Mucosa of rectum (tissue), 2 donors: ENCODE results near the gene RAB42.
"Not testable (repeated sequence)": the region's sequence is repeated elsewhere in the genome, so short reads cannot be mapped to it uniquely, and the experiment has no call there.

ENCODE experiments used
- H3K27ac ChIP-seq, 2 donors: one replicate each; pipeline ENCODE4 v1.7.0; 2013; ENCODE audit warnings: inconsistent platforms in 2 of 2, low read depth in 2 of 2, low read length in 2 of 2
- H3K27me3 ChIP-seq, 2 donors: one replicate each; pipeline ENCODE4 v1.7.0; 2013; ENCODE audit warnings: low read length in 2 of 2; ENCODE audit not compliant: control insufficient read depth in 2 of 2, insufficient read depth in 2 of 2
- H3K36me3 ChIP-seq, 2 donors: one replicate each; pipeline ENCODE4 v1.7.0; 2013; ENCODE audit warnings: low read length in 2 of 2; ENCODE audit not compliant: control insufficient read depth in 2 of 2, insufficient read depth in 2 of 2
- H3K4me1 ChIP-seq, 2 donors: one replicate each; pipeline ENCODE4 v1.7.0; 2013; ENCODE audit warnings: low read length in 2 of 2, mild to moderate bottlenecking in 1 of 2; ENCODE audit not compliant: control insufficient read depth in 2 of 2, insufficient read depth in 2 of 2
- H3K4me3 ChIP-seq, 2 donors: one replicate each; pipeline ENCODE4 v1.7.0; 2013; ENCODE audit warnings: low read length in 2 of 2
- H3K9ac ChIP-seq, 2 donors: one replicate each; pipeline ENCODE4 v1.7.0; 2013; ENCODE audit warnings: low read length in 2 of 2, low read depth in 1 of 2, mild to moderate bottlenecking in 1 of 2
- H3K9me3 ChIP-seq, 2 donors: one replicate each; pipeline ENCODE4 v1.7.0; 2013; ENCODE audit warnings: low read length in 2 of 2; ENCODE audit not compliant: control insufficient read depth in 2 of 2
- donor health status: healthy.
- donor health status: Normal muscosa, but diverticular disease.

Gene RAB42

GRCh38 chr1:28571911-28572310 is 20.2 kb upstream of the RAB42 start:
- Histone ChIP-seq H3K4me1 (no peaks in the 10 kb centered on the region), H3K27me3 (no peaks in the 10 kb centered on the region), H3K36me3 (peaks cover 22 to 45% of the 10 kb centered on the region in 2 donors), H3K9me3 (no peaks in the 10 kb centered on the region), H3K9ac (no peak overlapping the region), H3K4me3 (no peak overlapping the region), H3K27ac (no peak overlapping the region)

- not testable (repeated sequence) for H3K27me3 ChIP-seq, H3K9me3 ChIP-seq, H3K27ac ChIP-seq, H3K9ac ChIP-seq, H3K4me3 ChIP-seq, H3K4me1 ChIP-seq
- peaks cover 26 to 46% of the 10 kb centered on the region in 2 donors for H3K36me3 ChIP-seq
Measured at GRCh38 chr1:28572891-28573290, 19.2 kb upstream of the RAB42 start.

GRCh38 chr1:28573564-28573963 is 18.5 kb upstream of the RAB42 start:
- Histone ChIP-seq H3K9ac (no peak overlapping the region), H3K27ac (no peak overlapping the region), H3K4me3 (no peak overlapping the region), H3K27me3 (no peaks in the 10 kb centered on the region), H3K36me3 (peaks cover 26 to 46% of the 10 kb centered on the region in 2 donors), H3K4me1 (peaks cover 0 to 3% of the 10 kb centered on the region in 2 donors), H3K9me3 (no peaks in the 10 kb centered on the region)

GRCh38 chr1:28577052-28577678 is 14.9 kb upstream of the RAB42 start:
- Histone ChIP-seq H3K9me3 (no peaks in the 10 kb centered on the region), H3K27me3 (no peaks in the 10 kb centered on the region), H3K9ac (no peak overlapping the region), H3K4me3 (no peak overlapping the region), H3K36me3 (peaks cover 28 to 42% of the 10 kb centered on the region in 2 donors), H3K4me1 (peaks cover 17 to 18% of the 10 kb centered on the region in 2 donors), H3K27ac (no peak overlapping the region)

- Histone ChIP-seq H3K27me3 (no peaks in the 10 kb centered on the region), H3K9ac (no peak overlapping the region), H3K27ac (no peak overlapping the region), H3K36me3 (peaks cover 28 to 42% of the 10 kb centered on the region in 2 donors), H3K4me3 (no peak overlapping the region), H3K4me1 (peaks cover 17 to 21% of the 10 kb centered on the region in 2 donors), H3K9me3 (no peaks in the 10 kb centered on the region)
Measured at GRCh38 chr1:28577738-28578536, 14.1 kb upstream of the RAB42 start.

GRCh38 chr1:28578696-28579218 is 13.3 kb upstream of the RAB42 start:
- Histone ChIP-seq H3K27ac (no peak overlapping the region), H3K9ac (no peak overlapping the region), H3K9me3 (no peaks in the 10 kb centered on the region), H3K4me3 (no peak overlapping the region), H3K4me1 (peaks cover 17 to 24% of the 10 kb centered on the region in 2 donors), H3K36me3 (peaks cover 28 to 40% of the 10 kb centered on the region in 2 donors), H3K27me3 (no peaks in the 10 kb centered on the region)

- Histone ChIP-seq H3K36me3 (peaks cover 28 to 37% of the 10 kb centered on the region in 2 donors), H3K27me3 (no peaks in the 10 kb centered on the region), H3K4me1 (peaks cover 17 to 24% of the 10 kb centered on the region in 2 donors), H3K27ac (no peak overlapping the region), H3K9me3 (no peaks in the 10 kb centered on the region), H3K9ac (peak overlapping the region in 1 of 2 donors; percentile 1), H3K4me3 (peak overlapping the region in 1 of 2 donors; percentile 96)
Measured at GRCh38 chr1:28579401-28579800, 12.7 kb upstream of the RAB42 start.

GRCh38 chr1:28580722-28581530 is 11.1 kb upstream of the RAB42 start:
- H3K9me3 ChIP-seq: no peaks in the 10 kb centered on the region
- peaks cover 17 to 24% of the 10 kb centered on the region in 2 donors for H3K4me1 ChIP-seq
- H3K27me3 ChIP-seq: no peaks in the 10 kb centered on the region
- H3K9ac ChIP-seq: peak overlapping the region; percentile 90 to 91
- H3K27ac ChIP-seq: peak overlapping the region; percentile 93 to 94
- peaks cover 28 to 35% of the 10 kb centered on the region in 2 donors for H3K36me3 ChIP-seq
- peak overlapping the region; percentile 91 to 96 for H3K4me3 ChIP-seq

- H3K9ac ChIP-seq: peak overlapping the region; percentile 90 to 91
- H3K27ac ChIP-seq: peak overlapping the region; percentile 93 to 94
- peaks cover 28 to 34% of the 10 kb centered on the region in 2 donors for H3K36me3 ChIP-seq
- H3K4me3 ChIP-seq: peak overlapping the region; percentile 91 to 96
- no peaks in the 10 kb centered on the region for H3K9me3 ChIP-seq
- H3K4me1 ChIP-seq: peaks cover 17 to 24% of the 10 kb centered on the region in 2 donors
- no peaks in the 10 kb centered on the region for H3K27me3 ChIP-seq
Measured at GRCh38 chr1:28581531-28582247, 10.4 kb upstream of the RAB42 start.
